NCI-H146 (cell line): ENCODE results near the gene N4BP2L2.
"Not testable (repeated sequence)": the region's sequence is repeated elsewhere in the genome, so short reads cannot be mapped to it uniquely, and the experiment has no call there.

Source experiments
- DNase-seq: peaks from one replicate; lab custom pipeline; 2025; lab: John Stamatoyannopoulos, UW

Gene N4BP2L2

GRCh38 chr13:32538621-32539246, at the start of gene N4BP2L2:
N4BP2L2 (minus strand) TSS chr13:32538795; CDS start chr13:32537027, 1,768 bp downstream.
- peak; percentile 95 for DNase-seq

GRCh38 chr13:32587811-32588170, 49.2 kb upstream of the N4BP2L2 start:
- peak; percentile 20 for DNase-seq

- DNase-seq: peak; percentile 78
These were observed 48.6 kb upstream of the N4BP2L2 start for GRCh38 chr13:32587011-32587810.

- DNase-seq: peak; percentile 96
These were observed 47.7 kb upstream of the N4BP2L2 start, which contains the start of gene PDS5B for GRCh38 chr13:32586080-32586900. PDS5B (plus strand) TSS chr13:32586452; CDS start chr13:32648773, 62,321 bp downstream.

GRCh38 chr13:32585550-32586079, 47.0 kb upstream of the N4BP2L2 start:
- peak; percentile 27 for DNase-seq

- no peak for DNase-seq
These were observed 44.4 kb upstream of the N4BP2L2 start for GRCh38 chr13:32582991-32583390.

GRCh38 chr13:32582281-32582680, 43.7 kb upstream of the N4BP2L2 start:
- DNase-seq: no peak

- peak; percentile 12 for DNase-seq
These were observed 42.7 kb upstream of the N4BP2L2 start for GRCh38 chr13:32581177-32581786.

- no peak for DNase-seq
These were observed 38.4 kb upstream of the N4BP2L2 start for GRCh38 chr13:32577032-32577431.

- not testable (repeated sequence) for DNase-seq
These were observed 37.1 kb upstream of the N4BP2L2 start for GRCh38 chr13:32575687-32576086.

GRCh38 chr13:32560842-32561241, 22.2 kb upstream of the N4BP2L2 start:
- DNase-seq: not testable (repeated sequence)

- no peak for DNase-seq
These were observed 17.0 kb upstream of the N4BP2L2 start for GRCh38 chr13:32555613-32556012.

GRCh38 chr13:32553720-32554119, 15.1 kb upstream of the N4BP2L2 start:
- no peak for DNase-seq

GRCh38 chr13:32549788-32550187, 11.2 kb upstream of the N4BP2L2 start:
- DNase-seq: no peak

- DNase-seq: no peak
These were observed 10.2 kb upstream of the N4BP2L2 start for GRCh38 chr13:32548837-32549236.

GRCh38 chr13:32545083-32545482, 6.5 kb upstream of the N4BP2L2 start:
- DNase-seq: no peak

- DNase-seq: no peak
These were observed 3.6 kb upstream of the N4BP2L2 start for GRCh38 chr13:32542221-32542620.

- peak; percentile 58 for DNase-seq
These were observed 413 bp downstream of the N4BP2L2 start for GRCh38 chr13:32538143-32538620.

- peak; percentile 30 for DNase-seq
These were observed 934 bp downstream of the N4BP2L2 start for GRCh38 chr13:32537580-32538142.

GRCh38 chr13:32535748-32536147, 2.8 kb downstream of the N4BP2L2 start:
- no peak for DNase-seq

GRCh38 chr13:32535115-32535514, 3.5 kb downstream of the N4BP2L2 start:
- DNase-seq: no peak
